GM23338 (cell line): ENCODE measurements around the gene EVL. TPM values are rescaled to one million over a fixed set of nuclear protein-coding genes. Genes with fewer than 3 reads are reported as not detected.

Source experiments
- ATAC-seq: fragments of 200-7000 bp; cut with Tn5 transposase; 3 replicates; pipeline ENCODE4 v1.9.1; 2020
- DNase-seq: peaks from one replicate; pipeline ENCODE4 v3.0.0-alpha.2; 2015; ENCODE audit warnings: low spot score
- H2AFZ ChIP-seq: fragments of 200-600 bp; sonication (generic); 2 replicates; pipeline ENCODE4 v1.8.0; 2016; ENCODE audit warnings: antibody characterized with exemption, mild to moderate bottlenecking, moderate library complexity
- H3F3A ChIP-seq: fragments of 200-600 bp; sonication (generic); replicated peaks from 2 replicates; pipeline ENCODE4 v1.8.0; 2017; ENCODE audit warnings: antibody characterized with exemption, mixed run types, low read depth
- H3K27ac ChIP-seq: fragments of 200-600 bp; sonication (generic); 2 replicates; pipeline ENCODE4 v1.6.1; 2016; ENCODE audit warnings: low read depth
- H3K27me3 ChIP-seq: fragments of 200-600 bp; sonication (generic); 2 replicates; pipeline ENCODE4 v1.8.0; 2016; ENCODE audit warnings: mild to moderate bottlenecking, mixed run types, moderate library complexity; ENCODE audit not compliant: insufficient read depth
- H3K36me3 ChIP-seq: fragments of 200-600 bp; sonication (generic); 2 replicates; pipeline ENCODE4 v1.8.0; 2016; ENCODE audit warnings: mild to moderate bottlenecking; ENCODE audit not compliant: insufficient read depth
- H3K4me1 ChIP-seq: fragments of 200-600 bp; sonication (generic); 2 replicates; pipeline ENCODE4 v1.8.0; 2016; ENCODE audit warnings: mild to moderate bottlenecking, moderate library complexity; ENCODE audit not compliant: insufficient read depth
- H3K4me2 ChIP-seq: fragments of 200-600 bp; sonication (generic); 2 replicates; pipeline ENCODE4 v1.7.1; 2017; ENCODE audit warnings: mixed run types
- H3K4me3 ChIP-seq: fragments of 200-600 bp; sonication (generic); 2 replicates; pipeline ENCODE4 v1.6.1; 2016; ENCODE audit warnings: mixed run types
- H3K79me2 ChIP-seq: fragments of 200-600 bp; sonication (generic); replicated peaks from 2 replicates; pipeline ENCODE4 v1.8.0; 2017; ENCODE audit warnings: mild to moderate bottlenecking; ENCODE audit not compliant: insufficient read depth
- H3K9me2 ChIP-seq: fragments of 200-600 bp; sonication (generic); 2 replicates; pipeline ENCODE4 v1.8.0; 2017; ENCODE audit not compliant: insufficient read depth
- H4K20me1 ChIP-seq: fragments of 200-600 bp; sonication (generic); replicated peaks from 2 replicates; pipeline ENCODE4 v1.8.0; 2017; ENCODE audit warnings: mild to moderate bottlenecking; ENCODE audit not compliant: insufficient read depth
- H3K27ac Mint-ChIP-seq: 2 replicates; pipeline ENCODE4 v1.8.0; 2020; ENCODE audit warnings: inconsistent platforms, mild to moderate bottlenecking, moderate library complexity, mixed read lengths
- H3K27me3 Mint-ChIP-seq: 3 replicates; pipeline ENCODE4 v1.8.0; 2022; ENCODE audit warnings: low read depth, mild to moderate bottlenecking, moderate library complexity, mixed read lengths, inconsistent platforms; ENCODE audit not compliant: insufficient read depth, poor library complexity
- H3K36me3 Mint-ChIP-seq: 3 replicates; pipeline ENCODE4 v1.8.0; 2021; ENCODE audit warnings: low read depth, mild to moderate bottlenecking, inconsistent platforms, moderate library complexity, mixed read lengths
- H3K4me1 Mint-ChIP-seq: 3 replicates; pipeline ENCODE4 v1.8.0; 2020; ENCODE audit warnings: mild to moderate bottlenecking, inconsistent platforms, mixed read lengths
- H3K4me3 Mint-ChIP-seq: 3 replicates; pipeline ENCODE4 v1.8.0; 2021; ENCODE audit warnings: moderate library complexity, mild to moderate bottlenecking, inconsistent platforms, mixed read lengths
- H3K9me3 Mint-ChIP-seq: 3 replicates; pipeline ENCODE4 v1.8.0; 2020; ENCODE audit warnings: moderate library complexity, mild to moderate bottlenecking, inconsistent platforms, mixed read lengths
- EZH2 ChIP-seq: fragments of 200-600 bp; sonication (generic); IDR thresholded peaks from one replicate; pipeline ENCODE4 v1.8.0; 2017; ENCODE audit warnings: antibody characterized with exemption, mild to moderate bottlenecking, low read depth; ENCODE audit not compliant: unreplicated experiment
- JUNB ChIP-seq: IDR thresholded peaks from one replicate; pipeline ENCODE4 v1.6.1; 2016; ENCODE audit warnings: antibody characterized with exemption; ENCODE audit not compliant: unreplicated experiment
- NANOG ChIP-seq: IDR thresholded peaks from 2 replicates; pipeline ENCODE4 v1.6.1; 2016; ENCODE audit warnings: antibody characterized with exemption, borderline replicate concordance
- POLR2AphosphoS5 ChIP-seq: IDR thresholded peaks from 2 replicates; pipeline ENCODE4 v1.6.1; 2016; ENCODE audit warnings: antibody characterized with exemption, low read depth
- REST ChIP-seq: IDR thresholded peaks from one replicate; pipeline ENCODE4 v1.6.1; 2018; ENCODE audit warnings: antibody characterized with exemption; ENCODE audit not compliant: unreplicated experiment
- polyA plus RNA-seq: library from polyadenylated mRNA; unstranded; fragments of >200 nt; fragmentation: Nextera tagmentation; extraction: Ambion mirVana; gene quantifications from 2 replicates; pipeline ENCODE4 v1.2.1, GENCODE V29; 2016
- total RNA-seq: library from RNA; depleted of rRNA; stranded (reverse); fragments of >200 nt; shearing (Covaris generic); gene quantifications from 2 replicates; pipeline ENCODE4 v1.2.3, GENCODE V29; 2014
- TF ChIP-seq, protein P1 (sequence below): fragments of 250-450 bp; sonication (Bioruptor Pico); IDR thresholded peaks from 2 replicates; pipeline ENCODE4 v1.5.0; 2020; ENCODE audit warnings: mild to moderate bottlenecking, moderate library complexity
- TF ChIP-seq, protein P2 (sequence below), 2 experiments: fragments of 200-600 bp in 1 of 2; sonication (generic) in 1 of 2; conservative IDR thresholded peaks; 2 replicates each; pipeline versions ENCODE4 v1.5.1 to v1.6.1; 2016 to 2017; ENCODE audit warnings: antibody characterized with exemption in 2 of 2, low read depth in 2 of 2, mild to moderate bottlenecking in 2 of 2, moderate library complexity in 1 of 2

EVL gene
- total and polyA plus RNA-seq, 2 experiments from 2014 or later, result 28.2 to 50.5 TPM

DNA sequence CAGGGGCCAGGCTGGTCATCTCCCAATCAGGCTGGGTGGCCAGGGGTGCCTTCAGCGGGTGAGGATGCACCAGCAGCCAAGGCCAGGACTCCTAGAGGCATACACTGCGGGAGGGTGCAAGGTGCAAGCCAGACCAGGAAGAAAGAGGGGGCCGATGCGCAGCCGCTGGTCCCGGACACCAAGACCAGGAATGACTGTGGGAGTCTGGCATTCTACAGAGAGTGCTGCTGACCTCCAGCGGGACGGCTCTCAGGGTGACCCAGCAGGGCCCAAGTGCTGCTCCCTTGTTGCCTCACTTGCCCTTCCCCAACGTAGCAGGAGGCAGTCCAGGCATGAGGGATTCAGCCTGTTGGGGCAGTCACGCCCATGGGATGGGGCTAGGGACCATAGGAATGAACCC is 58.4 kb downstream of the EVL start (continued):
- TF ChIP-seq, protein P1, sequence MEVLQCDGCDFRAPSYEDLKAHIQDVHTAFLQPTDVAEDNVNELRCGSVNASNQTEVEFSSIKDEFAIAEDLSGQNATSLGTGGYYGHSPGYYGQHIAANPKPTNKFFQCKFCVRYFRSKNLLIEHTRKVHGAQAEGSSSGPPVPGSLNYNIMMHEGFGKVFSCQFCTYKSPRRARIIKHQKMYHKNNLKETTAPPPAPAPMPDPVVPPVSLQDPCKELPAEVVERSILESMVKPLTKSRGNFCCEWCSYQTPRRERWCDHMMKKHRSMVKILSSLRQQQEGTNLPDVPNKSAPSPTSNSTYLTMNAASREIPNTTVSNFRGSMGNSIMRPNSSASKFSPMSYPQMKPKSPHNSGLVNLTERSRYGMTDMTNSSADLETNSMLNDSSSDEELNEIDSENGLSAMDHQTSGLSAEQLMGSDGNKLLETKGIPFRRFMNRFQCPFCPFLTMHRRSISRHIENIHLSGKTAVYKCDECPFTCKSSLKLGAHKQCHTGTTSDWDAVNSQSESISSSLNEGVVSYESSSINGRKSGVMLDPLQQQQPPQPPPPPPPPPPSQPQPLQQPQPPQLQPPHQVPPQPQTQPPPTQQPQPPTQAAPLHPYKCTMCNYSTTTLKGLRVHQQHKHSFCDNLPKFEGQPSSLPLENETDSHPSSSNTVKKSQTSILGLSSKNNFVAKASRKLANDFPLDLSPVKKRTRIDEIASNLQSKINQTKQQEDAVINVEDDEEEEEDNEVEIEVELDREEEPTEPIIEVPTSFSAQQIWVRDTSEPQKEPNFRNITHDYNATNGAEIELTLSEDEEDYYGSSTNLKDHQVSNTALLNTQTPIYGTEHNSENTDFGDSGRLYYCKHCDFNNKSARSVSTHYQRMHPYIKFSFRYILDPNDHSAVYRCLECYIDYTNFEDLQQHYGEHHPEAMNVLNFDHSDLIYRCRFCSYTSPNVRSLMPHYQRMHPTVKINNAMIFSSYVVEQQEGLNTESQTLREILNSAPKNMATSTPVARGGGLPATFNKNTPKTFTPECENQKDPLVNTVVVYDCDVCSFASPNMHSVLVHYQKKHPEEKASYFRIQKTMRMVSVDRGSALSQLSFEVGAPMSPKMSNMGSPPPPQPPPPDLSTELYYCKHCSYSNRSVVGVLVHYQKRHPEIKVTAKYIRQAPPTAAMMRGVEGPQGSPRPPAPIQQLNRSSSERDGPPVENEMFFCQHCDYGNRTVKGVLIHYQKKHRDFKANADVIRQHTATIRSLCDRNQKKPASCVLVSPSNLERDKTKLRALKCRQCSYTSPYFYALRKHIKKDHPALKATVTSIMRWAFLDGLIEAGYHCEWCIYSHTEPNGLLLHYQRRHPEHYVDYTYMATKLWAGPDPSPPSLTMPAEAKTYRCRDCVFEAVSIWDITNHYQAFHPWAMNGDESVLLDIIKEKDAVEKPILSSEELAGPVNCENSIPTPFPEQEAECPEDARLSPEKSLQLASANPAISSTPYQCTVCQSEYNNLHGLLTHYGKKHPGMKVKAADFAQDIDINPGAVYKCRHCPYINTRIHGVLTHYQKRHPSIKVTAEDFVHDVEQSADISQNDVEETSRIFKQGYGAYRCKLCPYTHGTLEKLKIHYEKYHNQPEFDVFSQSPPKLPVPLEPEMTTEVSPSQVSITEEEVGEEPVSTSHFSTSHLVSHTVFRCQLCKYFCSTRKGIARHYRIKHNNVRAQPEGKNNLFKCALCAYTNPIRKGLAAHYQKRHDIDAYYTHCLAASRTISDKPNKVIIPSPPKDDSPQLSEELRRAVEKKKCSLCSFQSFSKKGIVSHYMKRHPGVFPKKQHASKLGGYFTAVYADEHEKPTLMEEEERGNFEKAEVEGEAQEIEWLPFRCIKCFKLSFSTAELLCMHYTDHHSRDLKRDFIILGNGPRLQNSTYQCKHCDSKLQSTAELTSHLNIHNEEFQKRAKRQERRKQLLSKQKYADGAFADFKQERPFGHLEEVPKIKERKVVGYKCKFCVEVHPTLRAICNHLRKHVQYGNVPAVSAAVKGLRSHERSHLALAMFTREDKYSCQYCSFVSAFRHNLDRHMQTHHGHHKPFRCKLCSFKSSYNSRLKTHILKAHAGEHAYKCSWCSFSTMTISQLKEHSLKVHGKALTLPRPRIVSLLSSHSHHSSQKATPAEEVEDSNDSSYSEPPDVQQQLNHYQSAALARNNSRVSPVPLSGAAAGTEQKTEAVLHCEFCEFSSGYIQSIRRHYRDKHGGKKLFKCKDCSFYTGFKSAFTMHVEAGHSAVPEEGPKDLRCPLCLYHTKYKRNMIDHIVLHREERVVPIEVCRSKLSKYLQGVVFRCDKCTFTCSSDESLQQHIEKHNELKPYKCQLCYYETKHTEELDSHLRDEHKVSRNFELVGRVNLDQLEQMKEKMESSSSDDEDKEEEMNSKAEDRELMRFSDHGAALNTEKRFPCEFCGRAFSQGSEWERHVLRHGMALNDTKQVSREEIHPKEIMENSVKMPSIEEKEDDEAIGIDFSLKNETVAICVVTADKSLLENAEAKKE (CRISPR knock-in tag), result no peak
- TF ChIP-seq POLR2AphosphoS5, result no peak
- TF ChIP-seq REST, result no peak
- TF ChIP-seq EZH2, result no peak

- H3K4me2 ChIP-seq, result no peak overlapping the region
- no peaks in the 10 kb centered on the region for H4K20me1 ChIP-seq
- H3K79me2 ChIP-seq, result no peaks in the 10 kb centered on the region
- no peaks in the 10 kb centered on the region; the same call in 2 of the 3 replicates for H3K4me1 Mint-ChIP-seq
- H3K4me3 ChIP-seq, result no peak overlapping the region
- no peaks in the 10 kb centered on the region for H3K9me2 ChIP-seq
- H3K4me1 ChIP-seq, result no peaks in the 10 kb centered on the region
- no peak overlapping the region for H2AFZ ChIP-seq
- ATAC-seq (no peak; the same call in 2 of the 3 replicates), DNase-seq (no peak)
- H3K27ac Mint-ChIP-seq, result peak overlapping the region; percentile 80; the same call in 1 of the 2 replicates
- no peaks in the 10 kb centered on the region for H3K27me3 ChIP-seq
- H3K27me3 Mint-ChIP-seq, result peaks cover 4% of the 10 kb centered on the region
- H3K9me3 Mint-ChIP-seq, result no peaks in the 10 kb centered on the region
- H3K27ac ChIP-seq, result no peak overlapping the region
- H3K36me3 Mint-ChIP-seq, result peaks cover 5% of the 10 kb centered on the region; the same call in 1 of the 3 replicates
- no peaks in the 10 kb centered on the region for H3K36me3 ChIP-seq
- H3K4me3 Mint-ChIP-seq, result no peak overlapping the region
- H3F3A ChIP-seq, result no peaks in the 10 kb centered on the region
- no peak for TF ChIP-seq EZH2
- TF ChIP-seq, protein P2, sequence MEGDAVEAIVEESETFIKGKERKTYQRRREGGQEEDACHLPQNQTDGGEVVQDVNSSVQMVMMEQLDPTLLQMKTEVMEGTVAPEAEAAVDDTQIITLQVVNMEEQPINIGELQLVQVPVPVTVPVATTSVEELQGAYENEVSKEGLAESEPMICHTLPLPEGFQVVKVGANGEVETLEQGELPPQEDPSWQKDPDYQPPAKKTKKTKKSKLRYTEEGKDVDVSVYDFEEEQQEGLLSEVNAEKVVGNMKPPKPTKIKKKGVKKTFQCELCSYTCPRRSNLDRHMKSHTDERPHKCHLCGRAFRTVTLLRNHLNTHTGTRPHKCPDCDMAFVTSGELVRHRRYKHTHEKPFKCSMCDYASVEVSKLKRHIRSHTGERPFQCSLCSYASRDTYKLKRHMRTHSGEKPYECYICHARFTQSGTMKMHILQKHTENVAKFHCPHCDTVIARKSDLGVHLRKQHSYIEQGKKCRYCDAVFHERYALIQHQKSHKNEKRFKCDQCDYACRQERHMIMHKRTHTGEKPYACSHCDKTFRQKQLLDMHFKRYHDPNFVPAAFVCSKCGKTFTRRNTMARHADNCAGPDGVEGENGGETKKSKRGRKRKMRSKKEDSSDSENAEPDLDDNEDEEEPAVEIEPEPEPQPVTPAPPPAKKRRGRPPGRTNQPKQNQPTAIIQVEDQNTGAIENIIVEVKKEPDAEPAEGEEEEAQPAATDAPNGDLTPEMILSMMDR (conservative IDR thresholded peaks at IDR 0.05; ENCODE audit: low read depth in 2 of 2), result no peak
- no peak for TF ChIP-seq REST
- no peak for TF ChIP-seq JUNB
- no peak for TF ChIP-seq NANOG
These were observed 59.4 kb downstream of the EVL start for GRCh38 chr14:100124551-100125088.
